GM06990 (cell line): ENCODE measurements around the gene CAV2.

Source experiments
- DNase-seq: peaks from one replicate; pipeline ENCODE4 v3.0.0-alpha.2; 2011; ENCODE audit not compliant: insufficient read length; ENCODE audit errors: extremely low read depth
- H3K27me3 ChIP-seq: replicated peaks from 2 replicates; pipeline ENCODE4 v1.6.0; 2011; ENCODE audit warnings: low read length; ENCODE audit not compliant: control insufficient read depth, insufficient read depth
- H3K36me3 ChIP-seq: 2 replicates; pipeline ENCODE4 v1.5.1; 2011; ENCODE audit warnings: low read length; ENCODE audit not compliant: control insufficient read depth, insufficient read depth
- H3K4me3 ChIP-seq: replicated peaks from 2 replicates; pipeline ENCODE4 v1.5.1; 2011; ENCODE audit warnings: low read depth, mild to moderate bottlenecking, control low read depth, low read length
- CTCF ChIP-seq: IDR thresholded peaks from 2 replicates; pipeline ENCODE4 v1.5.1; 2011; ENCODE audit warnings: low read length, control low read depth, mild to moderate bottlenecking, inconsistent platforms; ENCODE audit not compliant: insufficient read depth, poor library complexity, severe bottlenecking

Gene CAV2

GRCh38 chr7:116503835-116504234, 4.3 kb downstream of the CAV2 start:
- H3K36me3 ChIP-seq: no peaks in the 10 kb centered on the region
- no peak overlapping the region for H3K4me3 ChIP-seq
- DNase-seq: no peak
- peaks cover 2% of the 10 kb centered on the region for H3K27me3 ChIP-seq
- no peak for TF ChIP-seq CTCF

GRCh38 chr7:116505278-116505677, 5.7 kb downstream of the CAV2 start:
- H3K27me3 ChIP-seq: peaks cover 2% of the 10 kb centered on the region; the same call in 1 of the 2 replicates
- DNase-seq: no peak
- H3K36me3 ChIP-seq: no peaks in the 10 kb centered on the region
- no peak for TF ChIP-seq CTCF
- no peak overlapping the region for H3K4me3 ChIP-seq

GRCh38 chr7:116505823-116506222, 6.3 kb downstream of the CAV2 start:
- DNase-seq: no peak
- Histone ChIP-seq H3K27me3 (peaks cover 2% of the 10 kb centered on the region; the same call in 1 of the 2 replicates), H3K36me3 (no peaks in the 10 kb centered on the region), H3K4me3 (no peak overlapping the region)
- no peak for TF ChIP-seq CTCF

- TF ChIP-seq CTCF: no peak
- no peaks in the 10 kb centered on the region for H3K27me3 ChIP-seq
- no peaks in the 10 kb centered on the region for H3K36me3 ChIP-seq
- no peak for DNase-seq
- H3K4me3 ChIP-seq: no peak overlapping the region
These were observed 10.5 kb downstream of the CAV2 start for GRCh38 chr7:116509982-116510579.

- no peak for DNase-seq
- Histone ChIP-seq H3K27me3 (no peaks in the 10 kb centered on the region), H3K4me3 (no peak overlapping the region), H3K36me3 (no peaks in the 10 kb centered on the region)
- TF ChIP-seq CTCF: no peak
These were observed 11.3 kb downstream of the CAV2 start for GRCh38 chr7:116510795-116511194.
